HUDEP-2 (cell line): Measurements from ENCODE around the gene POLR3F.
"Not testable (repeated sequence)": the region's sequence is repeated elsewhere in the genome, so short reads cannot be mapped to it uniquely, and the experiment has no call there.

Source experiments
- DNase-seq, 76 experiments: peaks; one replicate each; lab custom pipeline; 2025; ENCODE audit not compliant: unreplicated experiment in 76 of 76; lab: John Stamatoyannopoulos, UW

Gene POLR3F

DNA sequence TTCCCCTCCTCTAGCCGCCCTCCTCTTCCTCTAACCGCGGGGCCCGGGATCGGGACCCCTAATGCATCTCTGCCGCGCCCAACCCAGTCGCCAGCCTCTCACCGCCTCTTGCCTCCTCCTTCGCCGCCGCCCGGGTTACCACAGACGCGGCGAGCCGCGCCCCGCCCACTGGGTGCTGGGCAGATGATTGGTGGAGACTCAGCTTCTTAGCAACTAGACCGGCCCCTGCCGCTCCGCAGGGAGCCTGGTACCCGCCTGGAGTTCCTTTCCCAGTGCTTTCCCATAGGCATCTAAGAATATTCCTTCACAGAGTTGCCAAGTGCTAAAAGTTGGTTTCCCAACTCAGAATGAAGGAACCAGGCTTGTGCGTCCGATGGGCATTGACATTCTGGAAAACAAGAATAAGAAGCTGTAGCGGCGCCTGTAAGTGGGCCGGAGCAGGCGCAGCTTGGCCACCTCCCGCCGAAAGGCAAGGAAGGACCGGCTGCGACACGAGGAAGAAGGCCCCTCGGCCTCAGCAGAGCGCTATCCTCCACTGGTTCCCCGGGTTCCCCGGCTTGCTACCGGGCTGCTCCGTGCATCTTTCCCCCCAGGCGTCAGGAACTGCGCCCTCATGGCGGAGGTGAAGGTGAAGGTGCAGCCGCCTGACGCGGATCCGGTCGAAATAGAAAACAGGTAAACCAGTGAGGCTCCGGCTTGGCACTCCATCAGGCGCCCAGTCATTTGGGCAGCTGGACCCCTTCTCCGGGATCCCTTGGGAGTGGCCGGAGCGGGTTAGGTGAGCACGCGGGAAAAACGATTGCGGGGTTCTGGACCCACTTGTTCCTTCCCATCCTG lies at the start of gene POLR3F, which contains the start of gene DZANK1:
POLR3F (plus strand) TSS at position 497 of the 837 bp plus-strand sequence; CDS start at position 614, 117 bp downstream.
DZANK1 (minus strand) TSS at position 137 of the 837 bp plus-strand sequence. CDS start 1,672 bp downstream, outside the sequence.
- peak; percentile 15 to 97 (median 89) for DNase-seq

DNA sequence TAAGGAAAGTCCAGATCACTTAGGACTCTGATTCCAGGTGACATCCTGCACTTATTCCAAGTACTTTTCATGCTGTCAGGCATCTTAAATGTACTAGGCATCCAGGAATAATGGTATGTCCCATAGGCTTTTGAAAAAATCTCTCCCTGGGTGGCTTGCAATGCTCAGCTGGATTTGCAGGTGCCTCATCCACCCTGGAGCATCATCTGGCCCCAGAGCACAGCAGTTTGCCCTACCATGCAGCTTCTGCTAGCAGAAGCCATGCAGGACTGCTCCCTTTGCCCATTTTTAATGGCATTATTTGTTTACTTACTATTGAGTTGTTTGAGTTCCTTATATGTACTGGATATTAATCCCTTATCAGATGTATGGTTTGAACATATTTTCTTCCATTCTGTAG lies 45.6 kb upstream of the POLR3F start:
- no peak for DNase-seq

DNA sequence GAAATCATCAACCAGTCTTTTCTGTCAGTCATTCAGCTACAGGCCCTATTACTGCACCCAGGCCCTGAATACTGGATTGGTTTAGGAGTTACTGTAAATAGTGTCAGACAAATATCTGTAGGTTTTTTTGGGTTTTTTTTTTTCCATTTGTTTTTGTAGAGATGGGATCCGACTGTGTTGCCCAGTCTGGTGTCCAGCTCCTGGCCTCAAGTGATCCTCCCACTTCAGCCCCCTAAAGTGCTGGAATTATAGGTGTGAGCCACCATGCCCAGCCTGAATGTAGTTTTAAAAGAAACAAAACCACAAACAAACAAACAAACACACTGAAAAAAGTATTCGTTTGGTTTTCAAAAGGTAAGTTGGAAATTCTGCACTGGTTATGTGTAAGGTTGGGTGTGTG lies 40.0 kb upstream of the POLR3F start:
- no peak for DNase-seq

DNA sequence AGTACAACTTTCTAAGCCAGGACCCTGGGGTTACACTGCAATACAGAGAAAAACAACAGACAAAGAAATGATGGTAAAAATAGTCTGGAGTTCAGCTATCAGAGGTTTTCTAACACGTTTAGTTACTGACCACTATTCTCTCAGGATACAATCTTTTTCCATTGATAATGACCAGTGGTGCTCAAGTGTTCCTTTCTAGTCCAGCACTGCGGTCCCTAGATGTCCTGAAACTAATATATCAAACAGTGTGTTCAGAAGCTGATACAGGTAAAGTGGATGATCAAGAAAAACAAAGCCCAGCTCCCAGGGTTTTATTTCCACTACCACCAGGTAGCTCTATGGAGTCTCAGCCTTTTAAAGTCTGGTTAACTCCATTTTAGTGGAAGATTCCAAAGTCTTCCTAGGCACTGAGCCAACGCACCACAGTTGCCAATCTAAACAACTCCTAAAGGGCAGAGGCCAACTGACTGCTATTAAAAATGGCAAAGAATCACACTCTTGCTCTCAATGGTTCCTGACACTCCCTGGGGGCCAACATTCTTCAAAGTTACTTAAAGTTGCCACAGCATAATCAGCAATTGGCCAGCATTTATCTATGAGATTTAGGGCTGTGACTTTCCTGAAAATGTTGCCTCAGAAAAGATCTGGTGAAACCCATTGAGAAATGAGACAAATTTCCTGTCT lies 38.6 kb upstream of the POLR3F start:
- no peak for DNase-seq

- DNase-seq: no peak
Measured at GRCh38 chr20:18430172-18430826, 36.9 kb upstream of the POLR3F start.

- DNase-seq: no peak
Measured at GRCh38 chr20:18431206-18431605, 36.0 kb upstream of the POLR3F start.

- no peak for DNase-seq
Measured at GRCh38 chr20:18436847-18437246, 30.3 kb upstream of the POLR3F start.

GRCh38 chr20:18440403-18440802 lies 26.8 kb upstream of the POLR3F start:
- DNase-seq: no peak

DNA sequence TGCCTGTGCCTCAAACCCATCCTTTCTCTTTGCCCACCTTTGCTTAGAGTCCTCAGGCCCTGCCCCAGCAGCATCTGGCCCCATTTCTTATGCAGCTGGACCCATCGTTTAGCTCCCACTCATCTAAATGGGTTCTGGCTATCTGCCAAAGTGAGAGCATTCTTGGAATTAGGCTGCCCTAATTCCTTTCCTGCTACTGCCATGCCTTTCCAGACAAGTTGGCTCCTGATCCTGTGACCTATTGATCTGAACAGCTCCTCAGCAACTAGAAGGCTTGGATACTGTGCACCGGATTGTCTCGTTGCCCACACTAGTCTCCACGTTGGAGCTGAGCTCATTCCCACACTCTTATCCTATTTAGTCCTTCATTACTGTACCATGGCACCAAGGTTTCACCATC lies 23.3 kb upstream of the POLR3F start:
- no peak for DNase-seq

- DNase-seq: no peak
Measured at GRCh38 chr20:18456600-18456999, 10.6 kb upstream of the POLR3F start.

GRCh38 chr20:18465536-18466200 lies 1.5 kb upstream of the POLR3F start:
- no peak for DNase-seq

DNA sequence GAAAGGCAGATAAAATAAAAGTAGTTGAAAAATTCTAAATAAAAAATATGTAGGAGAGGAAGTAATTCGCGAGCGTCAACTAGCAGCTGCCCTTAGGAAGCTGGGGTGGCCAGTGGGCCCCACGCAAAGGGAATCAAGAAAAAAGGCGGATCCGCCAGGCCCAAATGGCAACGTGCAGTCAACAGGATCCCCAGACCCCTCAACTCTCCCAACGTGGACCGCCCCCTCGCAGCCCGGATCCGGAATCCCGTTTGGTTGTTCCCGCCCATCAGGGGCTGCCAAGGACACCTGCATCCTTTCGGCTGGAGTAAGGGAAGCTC lies 656 bp upstream of the POLR3F start:
- DNase-seq: no peak

GRCh38 chr20:18477218-18477617 lies 10.0 kb downstream of the POLR3F start:
- DNase-seq: no peak

GRCh38 chr20:18477821-18478220 lies 10.6 kb downstream of the POLR3F start:
- DNase-seq: no peak

DNA sequence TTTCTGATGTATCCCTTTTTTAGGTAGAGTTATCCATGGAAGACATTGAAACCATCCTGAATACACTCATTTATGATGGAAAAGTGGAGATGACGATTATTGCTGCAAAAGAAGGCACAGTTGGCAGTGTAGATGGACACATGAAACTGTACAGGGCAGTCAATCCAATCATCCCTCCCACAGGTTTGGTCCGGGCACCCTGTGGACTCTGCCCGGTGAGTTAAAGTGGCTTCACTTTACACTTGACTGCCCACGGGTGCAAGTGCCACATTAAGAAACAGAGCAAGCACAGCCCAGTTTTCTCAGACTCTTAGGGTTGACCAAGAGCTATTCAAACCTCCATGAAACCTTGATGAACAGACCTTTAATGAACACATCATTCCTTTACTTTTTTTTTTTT lies 14.4 kb downstream of the POLR3F start:
- no peak for DNase-seq

GRCh38 chr20:18488301-18488700 lies 21.1 kb downstream of the POLR3F start:
- no peak for DNase-seq

DNA sequence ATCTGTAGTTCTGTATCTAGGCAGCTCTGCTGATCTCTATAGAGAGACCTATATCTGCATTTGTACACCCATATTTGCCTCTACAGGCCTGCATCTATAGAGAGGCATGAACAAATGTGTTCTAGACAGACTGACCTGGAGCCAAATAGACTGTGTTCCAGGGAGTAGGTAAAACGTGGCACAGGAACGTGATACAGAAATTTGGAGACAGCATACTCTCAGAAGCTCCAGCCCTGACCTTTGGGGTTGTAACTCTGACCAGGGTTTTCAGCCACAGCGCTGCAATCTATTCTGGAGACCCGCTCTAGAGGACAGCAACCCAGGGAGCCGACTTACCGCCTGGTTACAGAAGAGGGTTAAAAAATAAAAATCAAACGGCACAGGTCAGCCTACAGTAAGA lies 28.9 kb downstream of the POLR3F start:
- peak in 3 of 76 experiments; percentile 1 to 19 (median 16) for DNase-seq

DNA sequence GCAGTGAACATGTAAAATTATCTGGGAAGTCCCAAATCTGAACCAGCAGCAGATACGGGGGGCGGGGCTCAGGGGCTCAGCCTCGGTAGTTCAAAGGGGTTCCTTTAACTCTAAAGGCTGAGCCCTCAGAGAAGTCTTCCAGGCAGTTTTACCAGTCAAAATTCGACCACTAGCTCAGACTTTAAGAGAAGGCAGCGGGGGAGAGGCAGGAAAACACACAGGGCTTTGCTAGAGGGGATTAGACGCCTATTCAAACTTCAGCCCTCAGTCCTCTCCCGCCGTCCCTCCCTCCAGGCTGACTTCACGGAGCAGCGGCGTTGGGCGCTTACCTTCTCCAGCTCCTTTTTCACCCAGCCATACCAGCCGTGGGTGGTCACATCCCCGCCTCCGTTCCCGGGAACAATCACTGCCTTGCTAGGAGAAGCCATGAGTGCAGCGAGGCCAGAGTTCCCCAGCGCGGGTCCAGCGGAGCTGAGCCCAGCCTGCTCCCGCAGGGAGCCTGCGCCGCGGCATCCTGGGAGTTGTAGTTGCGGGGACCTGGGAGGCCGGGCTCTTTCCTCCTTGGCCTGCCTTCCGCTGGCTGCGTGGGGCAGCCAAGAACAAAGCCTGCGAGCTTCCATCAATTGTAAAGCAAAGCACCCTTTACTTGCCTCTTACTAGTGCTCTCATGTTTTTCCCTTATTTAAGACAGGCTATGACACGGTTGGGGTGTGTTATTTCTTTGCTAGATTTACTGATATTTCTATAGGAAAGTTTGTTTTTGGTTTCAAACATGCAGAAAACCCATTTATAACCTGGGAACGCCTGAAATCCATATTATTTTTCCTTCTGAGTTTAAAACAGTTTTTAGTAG lies 29.8 kb downstream of the POLR3F start, which contains the start of gene RBBP9:
RBBP9 (minus strand) TSS at position 486 of the 853 bp plus-strand sequence; CDS start at position 428, 58 bp downstream.
- DNase-seq: peak in 66 of 76 experiments; percentile 1 to 80 (median 54)

GRCh38 chr20:18497603-18498002 lies 30.4 kb downstream of the POLR3F start:
- DNase-seq: no peak

GRCh38 chr20:18501672-18502071 lies 34.5 kb downstream of the POLR3F start:
- not testable (repeated sequence) for DNase-seq
